Fibroblast of lung (primary cell): ENCODE results near the gene INTS14. TPM values are rescaled to one million over a fixed set of nuclear protein-coding genes. Genes with fewer than 3 reads are reported as not detected.
"Not testable (repeated sequence)": the region's sequence is repeated elsewhere in the genome, so short reads cannot be mapped to it uniquely, and the experiment has no call there.

Experiments
- DNase-seq, 2 donors: peaks; one replicate each; pipeline versions ENCODE4 v3.0.0 to v3.0.0-alpha.2; 2010; ENCODE audit warnings: low read depth in 2 of 2
- H2AFZ ChIP-seq: 2 replicates; pipeline ENCODE4 v1.5.1; 2012; ENCODE audit warnings: low read length, control low read depth, inconsistent platforms
- H3K27ac ChIP-seq: 2 replicates; pipeline ENCODE4 v1.5.1; 2011; ENCODE audit warnings: low read length, control low read depth; ENCODE audit not compliant: insufficient read depth
- H3K27me3 ChIP-seq: 2 replicates; pipeline ENCODE4 v1.5.1; 2011; ENCODE audit warnings: mild to moderate bottlenecking, low read length; ENCODE audit not compliant: control insufficient read depth, insufficient read depth
- H3K36me3 ChIP-seq: 2 replicates; pipeline ENCODE4 v1.5.1; 2011; ENCODE audit warnings: low read length; ENCODE audit not compliant: control insufficient read depth, insufficient read depth
- H3K4me1 ChIP-seq: 2 replicates; pipeline ENCODE4 v1.5.1; 2011; ENCODE audit warnings: low read length; ENCODE audit not compliant: control insufficient read depth, insufficient read depth; ENCODE audit errors: extremely low read depth
- H3K4me2 ChIP-seq: 2 replicates; pipeline ENCODE4 v1.5.1; 2011; ENCODE audit warnings: low read length, control low read depth; ENCODE audit not compliant: insufficient read depth; ENCODE audit errors: extremely low read depth
- H3K4me3 ChIP-seq, 4 experiments: fragments of 200-600 bp in 1 of 4; sonication (generic) in 1 of 4; replicated peaks in 1 of 4; 2 replicates each; pipeline ENCODE4 v1.5.1; 2011 to 2016; ENCODE audit warnings: low read length in 4 of 4, low read depth in 3 of 4, mild to moderate bottlenecking in 3 of 4, control low read depth in 2 of 4, inconsistent platforms in 1 of 4, mixed read lengths in 1 of 4; ENCODE audit not compliant: insufficient read depth in 1 of 4; ENCODE audit errors: control extremely low read depth in 1 of 4
- H3K79me2 ChIP-seq: 2 replicates; pipeline ENCODE4 v1.5.1; 2012; ENCODE audit warnings: mild to moderate bottlenecking, low read length, inconsistent platforms; ENCODE audit not compliant: control insufficient read depth, insufficient read depth
- H3K9ac ChIP-seq: 2 replicates; pipeline ENCODE4 v1.5.1; 2011; ENCODE audit warnings: mild to moderate bottlenecking, low read length, control low read depth; ENCODE audit not compliant: insufficient read depth
- H3K9me3 ChIP-seq: 2 replicates; pipeline ENCODE4 v1.5.1; 2012; ENCODE audit warnings: low read depth, low read length; ENCODE audit not compliant: control insufficient read depth, insufficient read depth
- H4K20me1 ChIP-seq: 2 replicates; pipeline ENCODE4 v1.5.1; 2011; ENCODE audit warnings: low read length; ENCODE audit not compliant: control insufficient read depth, insufficient read depth; ENCODE audit errors: extremely low read depth
- CTCF ChIP-seq, 2 donors: IDR thresholded peaks in 1 of 2; conservative IDR thresholded peaks in 1 of 2; 1 replicate in 1 of 2; 2 replicates in 1 of 2; pipeline ENCODE4 v1.5.1; 2011 to 2012; ENCODE audit warnings: low read length in 2 of 2, control low read depth in 1 of 2, inconsistent platforms in 1 of 2, low read depth in 1 of 2, mild to moderate bottlenecking in 1 of 2
- EZH2 ChIP-seq: IDR thresholded peaks from 2 replicates; pipeline ENCODE4 v1.5.1; 2012; ENCODE audit warnings: low read length, control low read depth, mild to moderate bottlenecking; ENCODE audit errors: missing control alignments
- polyA plus RNA-seq, 2 donors: library from polyadenylated mRNA; depleted of rRNA in 1 of 2; stranded (reverse) in 1 of 2; unstranded in 1 of 2; fragments of >200 nt; gene quantifications; 2 replicates each; pipeline ENCODE4 v1.2.1, GENCODE V29; 2011 to 2012; ENCODE audit warnings: missing spikeins in 1 of 2
- total RNA-seq: library from RNA; depleted of rRNA; stranded (reverse); fragments of >200 nt; gene quantifications from 2 replicates; pipeline ENCODE4 v1.2.1, GENCODE V29; 2014

The INTS14 gene
- total and polyA plus RNA-seq, 2 donors (not counting 1 experiment from before 2014, with no cell fraction given) = 31.5 to 55.9 TPM

GRCh38 chr15:65550681-65551098 lies 60.2 kb downstream of the INTS14 start:
- peak; percentile 70 to 82 for DNase-seq
- Histone ChIP-seq H4K20me1 (no peaks in the 10 kb centered on the region), H2AFZ (no peak overlapping the region), H3K36me3 (no peaks in the 10 kb centered on the region), H3K27ac (peak overlapping the region; percentile 42), H3K4me3 (peak overlapping the region in 1 of 4 experiments; percentile 1), H3K4me2 (peak overlapping the region; percentile 75), H3K27me3 (no peaks in the 10 kb centered on the region), H3K9me3 (no peaks in the 10 kb centered on the region), H3K9ac (no peak overlapping the region), H3K4me1 (no peaks in the 10 kb centered on the region), H3K79me2 (peaks cover 23% of the 10 kb centered on the region)
- TF ChIP-seq EZH2 = no peak
- TF ChIP-seq CTCF (conservative IDR thresholded peaks at IDR 0.05 in 1 of 2, IDR thresholded peaks at IDR 0.05 in 1 of 2; ENCODE audit: low read depth in 1 of 2, low read length in 2 of 2) = no peak

GRCh38 chr15:65549288-65549687 lies 61.6 kb downstream of the INTS14 start:
- H4K20me1 ChIP-seq = not testable (repeated sequence)

GRCh38 chr15:65547841-65548240 lies 63.1 kb downstream of the INTS14 start:
- no peaks in the 10 kb centered on the region for H3K27me3 ChIP-seq
- no peak overlapping the region for H3K4me3 ChIP-seq
- no peak overlapping the region for H3K4me2 ChIP-seq
- H3K9me3 ChIP-seq = no peaks in the 10 kb centered on the region
- H3K36me3 ChIP-seq = no peaks in the 10 kb centered on the region
- no peaks in the 10 kb centered on the region for H3K4me1 ChIP-seq
- no peak overlapping the region for H2AFZ ChIP-seq
- no peaks in the 10 kb centered on the region for H4K20me1 ChIP-seq
- H3K27ac ChIP-seq = no peak overlapping the region
- DNase-seq = no peak
- no peak for TF ChIP-seq EZH2
- no peak for TF ChIP-seq CTCF (conservative IDR thresholded peaks at IDR 0.05 in 1 of 2, IDR thresholded peaks at IDR 0.05 in 1 of 2; ENCODE audit: low read depth in 1 of 2, low read length in 2 of 2)
- peaks cover 30% of the 10 kb centered on the region for H3K79me2 ChIP-seq
- no peak overlapping the region for H3K9ac ChIP-seq

More at GRCh38 chr15:65549288-65549687, 61.6 kb downstream of the INTS14 start:
- H3K36me3 ChIP-seq, H3K4me3 ChIP-seq, H3K4me2 ChIP-seq, H3K4me1 ChIP-seq, H3K9ac ChIP-seq, H3K27ac ChIP-seq, H3K27me3 ChIP-seq, DNase-seq, H2AFZ ChIP-seq, H3K9me3 ChIP-seq: not testable (repeated sequence)
- peaks cover 27% of the 10 kb centered on the region for H3K79me2 ChIP-seq
